Measurements from ENCODE around the gene SMPD1.

The SMPD1 gene

GRCh38 chr11:6403539-6403938, 13.3 kb downstream of the SMPD1 start:
- TF ChIP-seq, protein P1, sequence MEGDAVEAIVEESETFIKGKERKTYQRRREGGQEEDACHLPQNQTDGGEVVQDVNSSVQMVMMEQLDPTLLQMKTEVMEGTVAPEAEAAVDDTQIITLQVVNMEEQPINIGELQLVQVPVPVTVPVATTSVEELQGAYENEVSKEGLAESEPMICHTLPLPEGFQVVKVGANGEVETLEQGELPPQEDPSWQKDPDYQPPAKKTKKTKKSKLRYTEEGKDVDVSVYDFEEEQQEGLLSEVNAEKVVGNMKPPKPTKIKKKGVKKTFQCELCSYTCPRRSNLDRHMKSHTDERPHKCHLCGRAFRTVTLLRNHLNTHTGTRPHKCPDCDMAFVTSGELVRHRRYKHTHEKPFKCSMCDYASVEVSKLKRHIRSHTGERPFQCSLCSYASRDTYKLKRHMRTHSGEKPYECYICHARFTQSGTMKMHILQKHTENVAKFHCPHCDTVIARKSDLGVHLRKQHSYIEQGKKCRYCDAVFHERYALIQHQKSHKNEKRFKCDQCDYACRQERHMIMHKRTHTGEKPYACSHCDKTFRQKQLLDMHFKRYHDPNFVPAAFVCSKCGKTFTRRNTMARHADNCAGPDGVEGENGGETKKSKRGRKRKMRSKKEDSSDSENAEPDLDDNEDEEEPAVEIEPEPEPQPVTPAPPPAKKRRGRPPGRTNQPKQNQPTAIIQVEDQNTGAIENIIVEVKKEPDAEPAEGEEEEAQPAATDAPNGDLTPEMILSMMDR (IDR thresholded peaks at IDR 0.05; ENCODE audit: borderline replicate concordance, control extremely low read depth, extremely low read depth, insufficient read depth, missing control alignments): no peak
- DNase-seq (ENCODE audit: low spot score): no peak
- in situ Hi-C loops (cut with MboI; ENCODE audit: low sequenced_read_pairs, unreplicated experiment): no loop called here

- TF ChIP-seq, protein P1 (IDR thresholded peaks at IDR 0.05; ENCODE audit: borderline replicate concordance, control extremely low read depth, extremely low read depth, insufficient read depth, missing control alignments): no peak
- DNase-seq (ENCODE audit: low spot score): no peak
- in situ Hi-C loops (cut with MboI; ENCODE audit: low sequenced_read_pairs, unreplicated experiment): no loop called here
Observed at GRCh38 chr11:6404342-6405051, 14.2 kb downstream of the SMPD1 start.

GRCh38 chr11:6405052-6405667, 14.9 kb downstream of the SMPD1 start:
- in situ Hi-C loops (cut with MboI; ENCODE audit: low sequenced_read_pairs, unreplicated experiment): no loop called here
- TF ChIP-seq, protein P1 (IDR thresholded peaks at IDR 0.05; ENCODE audit: borderline replicate concordance, control extremely low read depth, extremely low read depth, insufficient read depth, missing control alignments): no peak
- DNase-seq (ENCODE audit: low spot score): no peak

GRCh38 chr11:6405846-6406245, 15.6 kb downstream of the SMPD1 start:
- no peak for DNase-seq (ENCODE audit: low spot score)
- in situ Hi-C loops (cut with MboI; ENCODE audit: low sequenced_read_pairs, unreplicated experiment): no loop called here
- TF ChIP-seq, protein P1 (IDR thresholded peaks at IDR 0.05; ENCODE audit: borderline replicate concordance, control extremely low read depth, extremely low read depth, insufficient read depth, missing control alignments): no peak

- TF ChIP-seq, protein P1 (IDR thresholded peaks at IDR 0.05; ENCODE audit: borderline replicate concordance, control extremely low read depth, extremely low read depth, insufficient read depth, missing control alignments): no peak
- DNase-seq (ENCODE audit: low spot score): no peak
- in situ Hi-C loops (cut with MboI; ENCODE audit: low sequenced_read_pairs, unreplicated experiment): no loop called here
Observed at GRCh38 chr11:6406370-6406769, 16.1 kb downstream of the SMPD1 start.

DNA sequence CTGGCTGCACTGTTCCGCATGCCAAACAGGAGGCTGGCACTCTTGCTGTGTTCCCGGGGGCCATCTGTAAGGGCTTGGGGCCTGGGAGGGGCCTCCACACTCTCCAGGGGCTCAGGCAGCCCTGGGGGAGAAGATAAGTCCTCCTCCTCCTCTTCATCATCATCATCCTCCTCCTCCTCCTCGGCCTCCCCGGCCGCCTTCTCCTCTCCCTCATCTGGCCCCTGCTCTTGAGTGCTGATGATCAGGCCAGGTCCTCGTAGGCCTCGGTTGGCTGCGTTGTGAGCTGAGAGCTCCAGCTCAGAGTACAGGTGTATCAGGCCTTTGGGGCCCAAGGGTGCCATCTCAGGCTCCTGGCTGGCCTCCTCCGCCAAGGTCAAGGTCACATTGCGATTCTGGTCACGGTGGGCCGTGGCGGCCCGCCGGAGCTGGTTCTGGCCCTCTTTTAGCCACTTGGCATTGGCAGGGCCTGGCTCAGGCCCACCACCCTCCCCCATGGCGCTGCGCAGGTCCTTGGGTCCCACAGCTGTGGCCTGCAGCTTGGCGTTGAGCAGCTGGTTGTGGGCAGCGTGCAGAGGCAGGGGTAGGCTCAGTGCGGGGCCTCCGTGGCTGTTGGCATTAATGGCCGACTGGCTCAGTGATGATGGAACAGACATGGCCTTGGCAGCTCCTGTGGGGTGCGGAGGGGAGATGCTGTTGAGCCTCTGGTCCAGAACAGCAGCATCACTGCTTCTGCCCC, 20.6 kb downstream of the SMPD1 start:
- TF ChIP-seq, protein P1 (IDR thresholded peaks at IDR 0.05; ENCODE audit: borderline replicate concordance, control extremely low read depth, extremely low read depth, insufficient read depth, missing control alignments): no peak
- in situ Hi-C loops (cut with MboI; ENCODE audit: low sequenced_read_pairs, unreplicated experiment): no loop called here
- DNase-seq (ENCODE audit: low spot score): no peak

Measured in GM13976 (cell line).